NCI-H2196 (cell line): ENCODE data around the gene ZNF709.
"Not testable (repeated sequence)": the region's sequence is repeated elsewhere in the genome, so short reads cannot be mapped to it uniquely, and the experiment has no call there.

Experiments
- DNase-seq: peaks from one replicate; lab custom pipeline; 2025; ENCODE audit not compliant: unreplicated experiment; lab: John Stamatoyannopoulos, UW

The ZNF709 gene

DNA sequence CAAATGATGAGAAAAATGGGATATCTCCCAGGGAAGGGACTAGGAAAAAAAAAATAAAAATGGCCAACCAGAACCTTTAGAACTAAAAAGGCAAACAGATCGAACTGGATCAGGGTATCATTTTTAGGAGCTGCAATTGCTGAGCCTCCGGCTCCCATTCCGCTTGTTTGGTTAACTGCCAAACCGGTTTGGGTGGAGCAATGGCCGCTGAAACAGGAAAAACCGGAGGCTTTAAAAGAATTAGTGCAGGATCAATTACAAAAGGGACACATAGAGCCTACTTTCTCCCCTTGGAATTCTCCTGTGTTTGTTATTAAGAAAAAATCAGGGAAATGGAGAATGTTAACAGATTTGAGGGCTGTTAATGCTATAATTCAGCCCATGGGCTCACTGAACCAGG, 31.1 kb downstream of the ZNF709 start:
- DNase-seq = no peak

DNA sequence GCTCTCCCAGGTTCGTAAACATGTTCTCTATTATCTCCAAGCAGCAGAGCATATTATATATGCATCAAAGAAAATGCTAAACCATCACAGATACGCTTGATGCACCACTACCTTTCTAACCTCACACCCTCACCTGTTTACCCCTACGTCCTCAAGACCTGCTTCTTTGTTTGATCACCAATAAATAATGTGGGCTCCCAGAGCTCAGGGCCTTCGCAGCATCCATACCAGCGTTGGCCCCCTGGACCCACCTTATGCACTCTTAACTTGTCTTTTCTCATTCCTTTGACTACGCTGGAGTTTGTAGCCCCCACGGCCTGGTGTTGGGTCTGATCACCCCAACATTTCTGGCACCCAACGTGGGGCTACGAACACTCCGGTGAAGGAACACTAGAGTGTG, 33.8 kb downstream of the ZNF709 start:
- DNase-seq = no peak

DNA sequence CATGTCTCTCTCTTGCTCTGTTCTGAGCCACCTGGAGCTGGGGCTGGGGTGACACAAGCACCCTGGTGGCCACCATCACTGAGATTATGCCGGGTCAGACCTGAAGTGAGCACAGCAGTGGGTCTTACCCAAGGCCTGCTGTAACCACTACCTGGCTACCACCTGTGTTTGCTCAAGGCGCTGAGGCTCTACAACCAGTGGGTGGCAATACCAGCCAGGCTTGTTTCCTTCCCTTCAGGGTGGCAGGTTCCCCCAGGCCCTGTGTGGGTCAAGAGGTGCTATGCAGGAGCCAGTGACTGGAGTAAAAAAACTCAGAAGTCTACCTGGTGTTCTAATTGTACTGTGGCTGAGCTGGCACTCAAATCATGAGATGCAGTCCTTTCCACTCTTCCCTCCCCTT, 35.8 kb downstream of the ZNF709 start:
- no peak for DNase-seq

DNA sequence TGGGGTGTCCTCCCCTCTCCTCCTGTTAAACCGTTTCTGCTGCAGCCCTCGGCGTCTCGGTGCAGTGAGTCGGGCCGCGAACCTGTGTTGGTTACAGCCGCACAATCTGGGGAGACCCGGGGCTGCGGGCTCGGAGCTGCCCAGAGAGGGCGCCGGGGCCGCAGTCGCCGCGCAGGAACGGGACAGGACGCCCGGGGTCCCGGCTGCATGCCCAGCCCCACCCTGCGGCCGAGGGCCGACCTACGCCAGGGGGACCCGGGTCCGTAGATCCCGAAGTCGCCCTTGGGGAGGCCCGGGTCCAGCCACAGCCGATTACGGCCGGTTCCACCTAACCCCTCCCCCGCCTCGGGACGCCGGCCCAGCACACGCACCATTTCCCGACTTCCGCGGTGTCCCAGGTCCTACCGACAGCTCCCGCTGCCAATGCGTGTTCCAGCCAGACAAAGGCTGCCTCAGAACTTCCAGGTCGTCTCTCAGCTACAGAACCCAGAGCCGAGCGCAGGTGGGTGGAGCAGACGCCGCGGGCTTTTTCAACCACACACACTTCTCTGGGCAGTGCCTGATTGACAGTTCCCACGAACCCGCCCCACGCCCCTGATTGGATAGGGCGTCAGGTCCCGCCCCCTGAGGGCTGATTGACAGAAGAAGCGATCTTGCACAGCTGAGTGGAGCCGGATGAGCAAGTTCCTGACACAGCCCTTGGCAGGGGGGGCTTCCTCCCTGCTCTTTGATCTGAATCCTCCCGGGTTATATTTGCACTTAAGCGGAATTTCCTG, 43.9 kb downstream of the ZNF709 start, which contains the start of gene ZNF443:
Gene ZNF443 (minus strand): TSS at position 481 of the 776 bp plus-strand sequence. CDS start 107 bp downstream, at position 374.
- DNase-seq = peak; percentile 95

DNA sequence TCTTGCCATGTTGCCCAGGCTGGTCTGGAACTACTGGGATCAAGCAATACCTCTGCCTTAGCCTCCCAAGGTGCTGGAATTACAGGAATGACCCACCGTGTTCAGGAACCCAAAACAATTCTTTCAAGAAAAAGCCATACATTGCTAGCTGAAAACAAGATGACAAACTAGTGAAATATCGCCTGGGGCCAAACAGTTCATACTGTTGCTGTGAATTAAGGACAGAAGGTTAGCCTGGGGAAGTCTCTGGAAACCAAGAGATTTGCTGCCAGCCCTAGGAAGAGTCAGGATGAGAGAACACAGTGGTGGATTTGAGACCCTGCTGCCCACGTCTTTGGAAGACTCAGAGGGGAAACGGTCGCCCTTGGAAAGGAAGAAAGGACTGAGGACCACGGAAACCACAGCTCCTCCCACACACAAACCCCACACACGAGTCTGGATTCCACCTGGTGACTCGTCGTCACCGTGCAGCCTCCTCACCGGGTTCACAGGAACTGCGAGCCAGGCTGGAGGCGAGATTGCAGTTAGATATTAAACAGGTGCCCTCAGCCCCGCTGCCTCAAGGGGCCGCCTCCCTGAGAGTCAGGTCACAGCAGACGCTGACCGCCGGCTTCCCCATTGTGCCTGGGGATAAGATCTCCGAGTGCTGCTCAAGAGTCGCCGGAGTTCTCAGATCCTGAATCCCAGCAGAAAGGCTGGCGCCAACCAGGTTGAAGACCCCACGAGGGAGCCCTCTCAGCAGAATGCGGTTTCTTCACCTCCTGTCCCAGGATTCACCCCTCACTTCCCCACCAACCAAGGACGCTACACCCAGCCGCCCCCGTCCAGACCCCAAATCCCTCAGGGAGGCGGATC, 44.7 kb downstream of the ZNF709 start:
- DNase-seq = not testable (repeated sequence)

DNA sequence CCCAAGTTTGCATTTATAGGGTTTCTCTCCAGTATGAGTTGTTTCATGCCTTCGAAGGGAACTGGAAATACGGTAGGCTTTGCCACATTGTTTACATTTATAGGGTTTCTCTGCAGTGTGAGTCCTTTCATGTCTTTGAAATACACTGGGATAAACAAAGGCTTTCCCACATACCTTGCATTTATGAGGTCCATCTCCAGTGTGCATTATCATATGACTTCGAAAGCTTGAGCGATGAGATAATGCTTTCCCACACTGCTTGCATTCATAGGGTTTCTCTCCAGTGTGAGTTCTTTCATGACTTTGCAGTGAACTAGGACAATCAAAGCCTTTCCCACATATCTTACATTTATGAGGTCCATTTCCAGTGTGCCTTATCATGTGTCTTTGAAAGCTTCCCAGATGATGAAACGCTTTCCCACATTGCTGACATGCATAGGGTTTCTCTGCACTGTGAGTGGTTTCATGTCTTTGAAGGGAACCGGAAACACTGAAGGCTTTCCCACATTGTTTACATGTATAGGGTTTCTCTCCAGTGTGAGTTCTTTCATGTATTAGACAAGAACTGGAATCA, 53.8 kb downstream of the ZNF709 start:
- DNase-seq = not testable (repeated sequence)

DNA sequence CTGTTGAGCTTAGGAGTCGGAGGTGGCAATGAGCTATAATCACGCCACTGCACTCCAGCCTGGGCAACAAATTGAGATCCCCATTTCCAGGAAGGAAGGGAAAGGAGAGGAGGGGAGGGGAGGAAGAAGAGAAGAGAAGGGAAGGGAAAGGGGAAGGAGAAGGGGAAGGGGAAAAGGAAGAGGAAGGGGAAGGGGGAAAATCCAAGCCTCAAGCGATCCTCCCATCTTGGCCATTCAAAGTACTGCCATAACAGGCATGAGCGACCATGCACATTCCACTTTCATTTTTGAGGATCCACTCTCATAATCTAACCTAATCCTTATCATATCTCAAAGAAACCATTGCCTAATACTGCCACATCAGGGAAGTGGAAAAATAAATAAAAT, 58.7 kb downstream of the ZNF709 start:
- no peak for DNase-seq

DNA sequence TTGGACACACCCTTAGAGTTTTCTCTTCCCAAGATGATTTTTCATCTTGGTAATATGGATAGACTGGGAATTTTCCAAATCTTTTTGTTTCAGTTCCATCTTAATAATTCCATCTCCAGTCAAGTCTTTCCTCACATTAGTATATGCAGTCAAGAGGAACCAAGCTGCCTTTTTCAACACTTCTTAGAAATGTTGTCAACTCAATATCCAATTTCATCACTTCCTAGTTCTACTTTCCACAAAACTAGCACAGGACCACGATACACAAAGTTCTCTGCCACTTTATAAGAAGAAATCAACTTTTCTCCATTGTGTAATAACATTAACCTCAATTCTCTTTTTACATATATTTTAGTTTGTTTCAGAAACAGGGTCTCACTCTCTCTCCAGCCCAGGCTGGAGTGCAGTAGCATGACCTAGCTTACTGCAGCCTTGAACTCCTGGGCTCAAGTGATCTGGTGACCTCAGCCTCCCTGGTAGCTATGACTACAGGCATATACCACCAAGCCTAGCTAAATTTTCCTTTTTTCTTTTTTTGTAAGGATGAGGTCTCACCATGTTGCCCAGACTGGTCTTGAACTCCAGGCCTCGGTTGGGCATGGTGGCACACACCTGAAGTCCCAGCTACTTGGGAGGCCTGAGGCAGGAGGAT, 59.3 kb downstream of the ZNF709 start:
- no peak for DNase-seq

DNA sequence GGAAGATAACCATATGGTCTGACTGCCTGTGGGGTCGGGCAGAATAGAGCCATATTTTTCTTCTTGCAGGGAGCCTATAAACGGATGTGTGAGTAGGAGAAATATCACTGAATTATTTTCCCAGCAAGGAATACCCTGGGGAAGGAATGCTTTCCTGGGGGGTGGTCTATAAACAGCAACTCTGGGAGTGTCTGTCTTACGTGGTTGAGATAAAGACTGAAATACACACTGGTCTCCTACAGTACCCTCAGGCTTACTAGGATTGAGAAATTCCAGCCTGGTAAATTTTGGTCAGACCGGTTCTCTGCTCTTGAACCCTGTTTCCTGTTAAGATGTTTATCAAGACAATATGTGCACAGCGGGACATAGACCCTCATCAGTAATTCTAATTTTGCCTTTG, 67.3 kb downstream of the ZNF709 start:
- not testable (repeated sequence) for DNase-seq

DNA sequence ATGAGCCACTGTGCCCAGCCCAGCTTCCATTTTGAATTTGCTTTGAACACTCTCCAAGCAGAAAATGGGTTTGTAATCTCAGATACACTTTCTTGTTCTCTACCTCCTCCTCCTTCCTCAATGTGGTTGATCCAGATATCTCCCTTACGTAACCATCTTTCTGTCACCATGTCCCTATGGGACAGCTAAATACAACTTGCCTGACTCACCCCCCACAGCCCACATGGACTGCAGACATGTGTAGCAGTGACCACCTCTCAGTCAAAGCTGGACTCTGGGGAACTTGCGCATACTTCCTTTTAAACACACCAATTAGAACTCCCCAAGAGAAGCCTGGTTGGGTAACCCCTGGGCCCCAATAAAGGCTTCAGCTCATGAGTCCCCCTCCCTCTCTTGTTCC, 72.7 kb downstream of the ZNF709 start:
- DNase-seq = no peak
